Fibroblast of lung (primary cell): ENCODE measurements around the gene NOD1. TPM values are rescaled to one million over a fixed set of nuclear protein-coding genes. Genes with fewer than 3 reads are reported as not detected.
"Not testable (repeated sequence)": the region's sequence is repeated elsewhere in the genome, so short reads cannot be mapped to it uniquely, and the experiment has no call there.

Experiments
- DNase-seq, 2 donors: peaks; one replicate each; pipeline versions ENCODE4 v3.0.0 to v3.0.0-alpha.2; 2010; ENCODE audit warnings: low read depth in 2 of 2
- H2AFZ ChIP-seq: 2 replicates; pipeline ENCODE4 v1.5.1; 2012; ENCODE audit warnings: low read length, control low read depth, inconsistent platforms
- H3K27ac ChIP-seq: 2 replicates; pipeline ENCODE4 v1.5.1; 2011; ENCODE audit warnings: low read length, control low read depth; ENCODE audit not compliant: insufficient read depth
- H3K27me3 ChIP-seq: 2 replicates; pipeline ENCODE4 v1.5.1; 2011; ENCODE audit warnings: mild to moderate bottlenecking, low read length; ENCODE audit not compliant: control insufficient read depth, insufficient read depth
- H3K36me3 ChIP-seq: 2 replicates; pipeline ENCODE4 v1.5.1; 2011; ENCODE audit warnings: low read length; ENCODE audit not compliant: control insufficient read depth, insufficient read depth
- H3K4me1 ChIP-seq: 2 replicates; pipeline ENCODE4 v1.5.1; 2011; ENCODE audit warnings: low read length; ENCODE audit not compliant: control insufficient read depth, insufficient read depth; ENCODE audit errors: extremely low read depth
- H3K4me2 ChIP-seq: 2 replicates; pipeline ENCODE4 v1.5.1; 2011; ENCODE audit warnings: low read length, control low read depth; ENCODE audit not compliant: insufficient read depth; ENCODE audit errors: extremely low read depth
- H3K4me3 ChIP-seq, 4 experiments: fragments of 200-600 bp in 1 of 4; sonication (generic) in 1 of 4; replicated peaks in 1 of 4; 2 replicates each; pipeline ENCODE4 v1.5.1; 2011 to 2016; ENCODE audit warnings: low read length in 4 of 4, low read depth in 3 of 4, mild to moderate bottlenecking in 3 of 4, control low read depth in 2 of 4, inconsistent platforms in 1 of 4, mixed read lengths in 1 of 4; ENCODE audit not compliant: insufficient read depth in 1 of 4; ENCODE audit errors: control extremely low read depth in 1 of 4
- H3K79me2 ChIP-seq: 2 replicates; pipeline ENCODE4 v1.5.1; 2012; ENCODE audit warnings: mild to moderate bottlenecking, low read length, inconsistent platforms; ENCODE audit not compliant: control insufficient read depth, insufficient read depth
- H3K9ac ChIP-seq: 2 replicates; pipeline ENCODE4 v1.5.1; 2011; ENCODE audit warnings: mild to moderate bottlenecking, low read length, control low read depth; ENCODE audit not compliant: insufficient read depth
- H3K9me3 ChIP-seq: 2 replicates; pipeline ENCODE4 v1.5.1; 2012; ENCODE audit warnings: low read depth, low read length; ENCODE audit not compliant: control insufficient read depth, insufficient read depth
- H4K20me1 ChIP-seq: 2 replicates; pipeline ENCODE4 v1.5.1; 2011; ENCODE audit warnings: low read length; ENCODE audit not compliant: control insufficient read depth, insufficient read depth; ENCODE audit errors: extremely low read depth
- EZH2 ChIP-seq: IDR thresholded peaks from 2 replicates; pipeline ENCODE4 v1.5.1; 2012; ENCODE audit warnings: low read length, control low read depth, mild to moderate bottlenecking; ENCODE audit errors: missing control alignments
- polyA plus RNA-seq, 2 donors: library from polyadenylated mRNA; depleted of rRNA in 1 of 2; stranded (reverse) in 1 of 2; unstranded in 1 of 2; fragments of >200 nt; gene quantifications; 2 replicates each; pipeline ENCODE4 v1.2.1, GENCODE V29; 2011 to 2012; ENCODE audit warnings: missing spikeins in 1 of 2
- total RNA-seq: library from RNA; depleted of rRNA; stranded (reverse); fragments of >200 nt; gene quantifications from 2 replicates; pipeline ENCODE4 v1.2.1, GENCODE V29; 2014
- TF ChIP-seq, protein P1 (sequence below), 2 donors: IDR thresholded peaks in 1 of 2; conservative IDR thresholded peaks in 1 of 2; 1 replicate in 1 of 2; 2 replicates in 1 of 2; pipeline ENCODE4 v1.5.1; 2011 to 2012; ENCODE audit warnings: low read length in 2 of 2, control low read depth in 1 of 2, inconsistent platforms in 1 of 2, low read depth in 1 of 2, mild to moderate bottlenecking in 1 of 2

Gene NOD1
- total and polyA plus RNA-seq, 2 donors (not counting 1 experiment from before 2014, with no cell fraction given) = 3.3 to 7.3 TPM

DNA sequence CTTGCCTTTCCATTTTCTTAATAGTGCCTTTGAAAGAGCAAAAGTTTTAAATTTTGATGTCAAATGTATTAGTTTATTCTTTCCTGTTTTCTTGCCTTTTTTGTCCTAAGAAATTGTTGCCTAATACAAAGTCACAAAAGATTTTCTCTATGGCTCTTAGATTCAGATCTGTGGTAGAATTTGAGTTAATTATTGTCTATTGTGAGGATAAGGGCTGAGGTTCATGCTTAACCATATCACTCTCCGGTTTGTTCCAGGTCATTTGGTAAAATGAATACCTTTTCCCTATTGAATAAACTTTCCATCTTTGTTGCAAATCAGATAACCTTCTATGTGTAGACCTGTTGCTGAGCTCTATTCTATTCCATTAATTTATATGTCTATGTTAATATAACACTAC lies 96.0 kb downstream of the NOD1 start:
- no peak for TF ChIP-seq EZH2
- TF ChIP-seq, protein P1, sequence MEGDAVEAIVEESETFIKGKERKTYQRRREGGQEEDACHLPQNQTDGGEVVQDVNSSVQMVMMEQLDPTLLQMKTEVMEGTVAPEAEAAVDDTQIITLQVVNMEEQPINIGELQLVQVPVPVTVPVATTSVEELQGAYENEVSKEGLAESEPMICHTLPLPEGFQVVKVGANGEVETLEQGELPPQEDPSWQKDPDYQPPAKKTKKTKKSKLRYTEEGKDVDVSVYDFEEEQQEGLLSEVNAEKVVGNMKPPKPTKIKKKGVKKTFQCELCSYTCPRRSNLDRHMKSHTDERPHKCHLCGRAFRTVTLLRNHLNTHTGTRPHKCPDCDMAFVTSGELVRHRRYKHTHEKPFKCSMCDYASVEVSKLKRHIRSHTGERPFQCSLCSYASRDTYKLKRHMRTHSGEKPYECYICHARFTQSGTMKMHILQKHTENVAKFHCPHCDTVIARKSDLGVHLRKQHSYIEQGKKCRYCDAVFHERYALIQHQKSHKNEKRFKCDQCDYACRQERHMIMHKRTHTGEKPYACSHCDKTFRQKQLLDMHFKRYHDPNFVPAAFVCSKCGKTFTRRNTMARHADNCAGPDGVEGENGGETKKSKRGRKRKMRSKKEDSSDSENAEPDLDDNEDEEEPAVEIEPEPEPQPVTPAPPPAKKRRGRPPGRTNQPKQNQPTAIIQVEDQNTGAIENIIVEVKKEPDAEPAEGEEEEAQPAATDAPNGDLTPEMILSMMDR (conservative IDR thresholded peaks at IDR 0.05 in 1 of 2, IDR thresholded peaks at IDR 0.05 in 1 of 2; ENCODE audit: low read depth in 1 of 2, low read length in 2 of 2) = no peak

GRCh38 chr7:30380824-30381223 lies 97.8 kb downstream of the NOD1 start:
- not testable (repeated sequence) for H4K20me1 ChIP-seq, DNase-seq, H3K4me1 ChIP-seq, H3K27me3 ChIP-seq, H3K79me2 ChIP-seq, H3K9ac ChIP-seq, H3K27ac ChIP-seq, H2AFZ ChIP-seq, H3K9me3 ChIP-seq, H3K4me3 ChIP-seq, H3K4me2 ChIP-seq, H3K36me3 ChIP-seq

More for the DNA sequence above, 96.0 kb downstream of the NOD1 start:
- no peak overlapping the region for H3K27ac ChIP-seq
- H3K9me3 ChIP-seq = no peaks in the 10 kb centered on the region
- H3K4me1 ChIP-seq = no peaks in the 10 kb centered on the region
- no peaks in the 10 kb centered on the region for H4K20me1 ChIP-seq
- no peak overlapping the region for H3K4me3 ChIP-seq
- H3K27me3 ChIP-seq = no peaks in the 10 kb centered on the region
- H3K36me3 ChIP-seq = no peaks in the 10 kb centered on the region
- no peak overlapping the region for H3K9ac ChIP-seq
- no peak overlapping the region for H3K4me2 ChIP-seq
- H2AFZ ChIP-seq = no peak overlapping the region
- no peak for DNase-seq
- H3K79me2 ChIP-seq = no peaks in the 10 kb centered on the region

- Histone ChIP-seq H4K20me1 (no peaks in the 10 kb centered on the region), H3K27ac (no peak overlapping the region), H3K4me1 (no peaks in the 10 kb centered on the region), H3K36me3 (no peaks in the 10 kb centered on the region), H3K79me2 (no peaks in the 10 kb centered on the region), H3K9me3 (no peaks in the 10 kb centered on the region), H3K4me2 (no peak overlapping the region), H2AFZ (no peak overlapping the region), H3K9ac (no peak overlapping the region), H3K27me3 (no peaks in the 10 kb centered on the region), H3K4me3 (no peak overlapping the region)
- no peak for DNase-seq
- TF ChIP-seq, protein P1 (conservative IDR thresholded peaks at IDR 0.05 in 1 of 2, IDR thresholded peaks at IDR 0.05 in 1 of 2; ENCODE audit: low read depth in 1 of 2, low read length in 2 of 2) = no peak
- no peak for TF ChIP-seq EZH2
These were observed 98.3 kb downstream of the NOD1 start for GRCh38 chr7:30380294-30380693.
